CD4-positive, alpha-beta T cell treated with Interleukin-1 beta for 1 hour (primary cell): ENCODE results near the gene EDA2R.

Experiments used
- DNase-seq, 2 donors: peaks; one replicate each; pipeline ENCODE4 v3.0.0-alpha.2; 2020 to 2022

EDA2R gene, protein sequence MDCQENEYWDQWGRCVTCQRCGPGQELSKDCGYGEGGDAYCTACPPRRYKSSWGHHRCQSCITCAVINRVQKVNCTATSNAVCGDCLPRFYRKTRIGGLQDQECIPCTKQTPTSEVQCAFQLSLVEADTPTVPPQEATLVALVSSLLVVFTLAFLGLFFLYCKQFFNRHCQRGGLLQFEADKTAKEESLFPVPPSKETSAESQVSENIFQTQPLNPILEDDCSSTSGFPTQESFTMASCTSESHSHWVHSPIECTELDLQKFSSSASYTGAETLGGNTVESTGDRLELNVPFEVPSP

DNA sequence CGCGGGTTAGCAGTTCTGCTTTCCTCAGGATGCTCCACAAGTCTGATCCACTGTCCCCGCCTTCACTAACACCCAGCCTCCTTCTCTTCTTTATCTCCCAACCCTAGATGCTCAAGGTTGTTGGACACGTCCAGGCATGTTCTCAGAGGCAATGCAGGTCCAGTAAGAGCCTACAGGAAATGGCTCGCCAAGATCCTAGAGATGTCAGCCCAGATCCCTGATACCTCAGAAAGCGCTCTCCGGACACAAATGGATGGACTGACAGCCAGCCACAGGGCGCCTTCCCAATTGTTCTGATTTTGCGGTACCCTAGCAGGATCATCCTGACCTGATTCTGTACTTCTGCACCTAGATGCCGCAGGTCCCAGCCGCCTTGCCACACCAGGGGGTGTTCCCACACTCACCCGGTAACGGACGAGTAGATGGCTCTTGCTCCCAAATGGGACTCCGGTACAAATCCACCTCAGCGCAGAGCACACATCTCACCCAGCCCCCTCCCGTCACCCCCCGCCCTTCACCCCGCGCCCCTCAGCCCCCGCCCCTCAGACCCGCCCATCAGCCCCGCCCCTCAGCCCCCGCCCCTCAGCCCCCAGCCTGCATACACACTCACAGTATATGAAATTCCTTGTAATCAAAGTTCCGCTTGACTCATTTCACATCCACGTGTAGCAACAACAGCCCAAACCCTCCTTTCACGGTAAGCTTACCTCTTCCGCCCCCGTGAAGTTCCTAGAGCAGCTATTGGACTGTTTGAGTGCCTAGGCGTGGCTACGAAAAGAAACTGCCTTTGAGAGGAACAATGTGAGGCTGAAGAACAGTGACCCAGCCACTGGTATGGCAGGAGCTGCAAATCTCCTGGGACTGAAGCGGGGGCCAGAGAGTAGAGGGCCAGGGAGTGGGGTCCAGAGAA, at the start of gene EDA2R:
TSS of gene EDA2R (minus strand) at position 488 of the 910 bp plus-strand sequence. CDS start 23,058 bp downstream, outside the sequence.
- peak; percentile 1 to 33 for DNase-seq

DNA sequence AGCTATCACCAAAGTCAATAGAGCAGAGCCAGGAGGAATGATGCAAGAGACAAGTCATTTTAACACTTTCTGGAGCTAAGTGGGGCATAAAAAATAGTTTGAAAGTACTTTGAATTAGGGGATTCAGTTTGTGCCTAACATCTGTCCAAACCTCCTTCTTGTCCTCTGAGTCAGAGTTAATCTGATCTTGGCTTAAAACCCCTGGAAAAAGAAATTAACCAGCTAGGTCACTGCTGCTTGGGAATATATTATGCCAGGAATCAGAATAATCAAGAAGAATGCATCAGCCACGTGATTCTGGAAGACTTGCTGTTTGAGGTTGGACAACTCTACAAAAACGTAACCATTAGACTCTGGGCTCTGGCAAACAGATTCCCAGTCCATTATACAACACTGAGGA, 45.3 kb upstream of the EDA2R start:
- no peak for DNase-seq

DNA sequence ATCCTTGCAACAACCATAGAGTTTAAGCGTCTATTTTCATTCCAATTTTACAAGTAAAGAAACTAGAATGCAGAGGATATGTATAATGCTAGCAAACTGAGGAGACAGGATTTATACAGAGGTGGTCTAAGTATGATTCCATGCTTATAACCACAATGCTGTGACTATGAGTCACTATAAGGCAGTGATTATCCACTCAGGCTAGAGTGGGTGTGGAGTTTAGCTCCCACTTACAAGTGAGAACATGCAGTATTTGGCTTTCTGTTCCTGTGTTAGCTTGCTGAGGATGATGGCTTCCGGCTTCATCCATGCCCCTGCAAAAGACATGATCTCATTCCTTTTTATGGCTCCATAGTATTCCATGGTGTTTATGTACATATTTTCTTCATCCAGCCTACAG, 41.6 kb upstream of the EDA2R start:
- no peak for DNase-seq

DNA sequence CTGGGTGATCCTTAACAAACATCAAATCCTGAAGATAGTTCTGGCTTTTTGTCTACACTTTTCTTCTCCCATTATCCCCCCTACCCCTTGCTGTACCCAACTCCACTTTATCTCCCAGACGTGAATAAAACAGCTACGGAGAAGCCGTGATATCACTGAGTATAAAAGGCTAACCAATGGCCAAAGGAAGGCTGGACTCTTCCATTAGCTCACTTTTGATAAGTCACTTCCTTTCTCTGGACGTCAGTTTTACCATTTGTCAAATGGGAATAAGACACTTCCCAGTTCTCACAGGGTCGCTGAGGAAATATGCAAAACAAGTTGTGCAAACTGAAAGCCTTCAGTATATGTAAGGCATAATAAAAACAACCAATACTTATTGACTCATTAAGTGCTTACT, 38.6 kb upstream of the EDA2R start:
- DNase-seq: no peak

DNA sequence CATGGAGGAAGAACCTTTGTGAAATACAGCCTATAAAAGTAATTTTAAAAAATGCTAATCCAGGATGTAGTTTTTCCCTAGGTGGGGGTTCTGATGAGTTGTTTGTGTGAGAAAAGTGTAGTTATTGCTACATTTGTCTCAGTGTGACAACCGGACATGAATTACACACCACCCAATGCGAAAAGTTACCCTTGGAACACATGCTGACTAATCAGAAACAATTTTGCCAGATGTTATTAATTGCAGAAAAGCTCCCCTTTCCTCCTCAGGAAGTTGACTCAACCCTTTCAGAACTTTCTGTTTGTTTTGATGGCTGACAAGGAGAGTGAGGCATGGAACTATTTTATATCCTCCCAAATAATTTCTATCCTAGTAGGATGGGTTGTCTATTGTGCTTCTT, 38.1 kb upstream of the EDA2R start:
- DNase-seq: no peak

DNA sequence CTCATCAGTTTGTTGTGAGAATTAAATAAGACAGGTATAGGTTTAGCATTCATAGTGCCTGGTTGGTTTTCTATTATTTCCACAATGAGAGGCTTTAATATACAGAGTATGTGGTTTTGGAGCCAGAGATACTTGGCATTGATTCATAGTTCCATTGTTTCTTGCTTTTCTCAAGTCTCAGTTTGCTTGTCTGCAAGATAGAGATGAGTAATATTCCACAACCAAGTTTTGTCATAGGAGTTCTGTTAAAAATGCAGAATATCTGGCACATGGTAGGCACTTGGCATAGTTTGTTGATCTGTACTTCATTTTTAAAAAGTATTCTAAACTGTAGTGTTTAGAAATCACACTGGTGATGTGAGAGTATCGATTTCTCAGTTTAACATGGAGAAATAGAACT, 37.5 kb upstream of the EDA2R start:
- DNase-seq: no peak

DNA sequence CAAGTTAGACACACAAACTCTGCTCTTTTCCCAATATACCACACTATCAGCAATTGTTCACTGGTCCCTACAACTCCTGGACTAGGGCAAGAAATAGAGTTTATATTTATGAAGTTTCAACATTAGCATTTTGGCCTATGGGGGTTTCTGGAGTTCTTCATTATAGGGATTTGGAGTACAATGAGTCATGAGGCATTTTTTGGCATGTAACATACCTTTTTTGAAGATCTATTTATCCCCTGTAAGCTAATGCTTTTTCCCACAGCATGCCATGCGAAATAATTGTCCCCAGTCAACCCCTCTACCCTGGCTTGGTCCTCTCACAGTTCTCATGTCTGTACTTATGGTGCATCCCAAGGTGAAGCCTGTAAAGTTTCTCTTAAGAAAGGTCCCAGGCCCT, 36.7 kb upstream of the EDA2R start:
- no peak for DNase-seq

DNA sequence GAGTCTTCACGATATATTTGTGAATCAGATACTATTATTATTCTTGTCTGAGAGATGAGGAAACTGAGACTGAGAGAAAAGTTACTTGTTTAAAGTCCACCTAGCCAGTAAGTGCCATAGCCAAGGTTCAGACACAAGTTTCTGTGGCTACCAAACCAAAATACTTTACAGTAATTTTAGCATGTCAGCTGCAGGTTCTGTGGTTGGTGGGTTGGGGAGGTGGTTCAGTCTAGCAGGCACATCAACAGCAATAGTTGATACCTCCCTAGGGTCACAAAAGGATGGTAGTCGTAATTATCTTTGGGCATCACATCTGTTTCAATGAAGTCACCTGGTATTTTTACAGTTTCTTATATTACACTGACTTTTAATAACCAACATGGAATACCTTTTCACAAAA, 35.6 kb upstream of the EDA2R start:
- DNase-seq: no peak

DNA sequence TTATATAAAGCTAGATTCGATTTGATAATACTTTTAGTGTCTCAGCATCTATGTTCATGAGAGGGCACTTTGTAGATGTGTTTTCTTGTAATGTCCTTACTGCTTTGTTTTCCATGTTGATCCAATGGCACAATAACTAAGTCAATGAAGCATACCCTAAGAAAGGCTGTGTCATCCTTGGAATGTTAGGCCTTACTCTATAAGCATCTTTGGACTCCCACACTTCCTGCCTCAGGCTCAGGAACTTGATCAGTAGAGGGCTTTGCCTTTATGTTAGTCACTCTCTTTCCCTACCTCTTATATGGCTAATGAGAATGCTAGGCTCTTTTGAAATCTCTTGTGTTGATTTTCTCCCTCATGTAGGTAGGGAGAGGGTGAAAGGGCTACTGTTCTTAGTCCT, 33.2 kb upstream of the EDA2R start:
- no peak for DNase-seq

DNA sequence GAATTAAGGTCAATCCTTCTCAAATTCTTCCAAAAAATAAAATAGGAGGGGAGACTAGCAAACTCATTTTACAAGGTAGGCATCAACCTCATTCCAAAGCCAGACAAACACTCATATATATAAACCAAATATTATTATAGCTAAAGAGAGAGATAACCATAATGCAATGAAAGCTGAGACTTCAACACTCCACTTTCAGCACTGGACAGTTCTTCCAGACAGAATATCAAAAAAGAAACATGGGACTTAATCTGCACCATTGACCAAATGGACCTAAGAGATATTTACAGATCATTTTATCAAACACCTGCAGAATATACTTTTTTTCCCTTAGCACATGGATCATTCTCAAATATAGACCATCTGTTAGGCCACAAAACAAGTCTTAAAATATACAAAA, 15.5 kb upstream of the EDA2R start:
- DNase-seq: no peak

DNA sequence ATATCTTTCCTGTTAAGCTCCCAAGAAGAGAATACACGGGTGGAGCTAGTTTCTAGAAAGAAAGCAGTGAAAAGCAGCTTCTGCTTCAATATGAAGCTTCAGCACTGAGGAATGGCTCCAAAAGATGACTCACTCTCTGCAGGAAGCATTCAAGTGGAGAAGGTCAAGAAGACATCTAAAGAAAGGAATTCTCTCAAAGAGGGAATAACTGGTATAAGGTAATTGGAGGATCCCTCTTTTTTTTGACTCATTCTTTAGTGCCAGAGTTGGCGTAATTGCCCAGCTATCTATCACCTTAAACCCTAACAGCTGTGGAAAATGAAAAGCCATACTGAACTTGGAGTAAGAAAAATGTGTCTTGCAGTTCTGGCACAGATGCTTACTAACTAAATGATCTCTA, 3.5 kb downstream of the EDA2R start:
- no peak for DNase-seq

DNA sequence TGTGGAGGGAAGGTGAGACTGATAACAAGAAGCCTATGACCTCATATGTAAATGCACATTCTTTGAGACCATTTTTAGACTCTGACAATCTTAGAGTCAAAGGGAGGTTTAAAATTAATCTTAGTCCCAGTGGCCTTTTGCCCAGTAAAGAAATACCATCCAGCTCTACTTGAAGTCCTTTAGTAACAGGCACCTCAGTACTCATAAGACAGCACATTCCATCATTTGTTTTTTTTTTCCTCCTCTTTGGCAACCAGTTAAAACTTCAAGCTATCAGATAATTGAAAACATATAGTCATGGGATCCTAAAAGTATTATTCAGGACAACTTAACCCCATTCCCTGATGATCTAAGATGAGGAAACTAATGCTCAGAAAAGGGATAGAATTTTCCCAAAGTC, 4.6 kb downstream of the EDA2R start:
- DNase-seq: no peak

DNA sequence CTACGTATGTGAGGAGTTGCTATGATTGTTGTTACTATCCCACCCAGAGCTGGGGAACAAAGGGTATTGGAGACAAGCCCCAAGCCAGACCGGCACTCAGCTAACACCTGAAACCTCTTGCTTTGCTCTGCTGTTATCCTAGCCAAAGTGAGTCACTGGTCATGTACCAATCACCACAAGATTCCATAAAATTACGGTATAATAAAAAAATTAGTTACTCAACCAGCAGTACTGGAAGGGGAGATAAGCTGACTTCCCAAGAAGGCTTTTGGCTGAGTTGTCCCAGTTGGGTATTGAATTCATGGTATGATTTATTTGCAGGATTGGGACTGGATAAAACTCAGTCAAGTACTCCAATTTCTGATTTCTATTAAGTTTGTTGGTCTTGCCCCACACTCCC, 5.3 kb downstream of the EDA2R start:
- DNase-seq: no peak

DNA sequence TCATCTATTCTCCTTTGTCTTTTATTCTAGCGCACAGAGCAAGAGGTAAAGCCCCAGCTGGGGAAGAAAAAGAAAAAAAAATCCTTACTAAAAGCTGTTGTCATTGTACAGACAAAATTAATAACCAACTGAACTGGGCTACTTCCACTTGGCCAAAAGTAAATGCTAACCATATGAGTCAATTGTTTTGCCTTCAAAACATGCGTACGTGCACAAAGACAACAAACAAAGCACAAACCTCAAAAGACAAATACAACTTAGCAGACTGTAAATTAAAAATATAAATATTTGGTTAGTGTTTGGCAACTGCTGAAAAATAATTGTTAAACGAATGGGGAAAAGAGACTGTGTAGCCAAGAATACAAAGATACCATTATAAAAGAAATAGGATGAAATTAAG, 5.9 kb downstream of the EDA2R start:
- DNase-seq: no peak

DNA sequence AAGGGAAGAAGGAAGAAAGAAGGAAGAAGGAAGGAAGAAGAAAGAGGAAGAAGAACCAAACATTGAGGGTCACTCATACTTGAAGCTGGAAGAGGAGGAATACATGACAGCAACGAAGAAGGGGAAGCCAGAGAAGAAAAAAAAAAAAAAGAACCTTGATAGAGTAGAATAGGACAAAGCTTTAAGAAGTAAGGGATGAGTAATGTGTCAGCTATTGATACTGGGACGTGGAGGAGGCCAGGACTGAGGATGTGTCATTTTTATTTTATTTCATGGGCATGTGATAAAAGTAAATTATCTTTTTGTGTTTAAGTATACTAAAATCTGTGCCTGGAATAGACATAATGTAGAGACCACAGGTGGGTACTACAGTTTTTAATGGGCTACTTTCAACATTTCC, 6.4 kb downstream of the EDA2R start:
- no peak for DNase-seq

DNA sequence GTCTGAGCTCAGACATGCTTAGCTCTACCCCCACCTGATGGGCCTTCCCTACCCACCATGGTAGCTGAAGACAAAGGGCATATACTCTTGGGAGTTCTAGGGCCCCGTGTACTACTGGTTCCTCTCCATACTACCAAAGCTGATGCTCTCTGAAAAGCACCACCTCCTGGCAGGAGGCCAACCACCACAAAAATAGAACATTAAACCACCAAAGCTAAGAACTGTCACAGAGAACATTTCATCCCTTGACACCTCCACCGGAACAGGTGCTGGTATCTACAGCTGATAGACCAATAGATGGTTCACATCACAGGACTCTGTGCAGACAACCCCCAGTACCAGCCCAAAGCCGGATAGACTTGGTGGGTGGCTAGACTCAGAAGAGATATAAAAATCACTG, 13.4 kb downstream of the EDA2R start:
- no peak for DNase-seq

DNA sequence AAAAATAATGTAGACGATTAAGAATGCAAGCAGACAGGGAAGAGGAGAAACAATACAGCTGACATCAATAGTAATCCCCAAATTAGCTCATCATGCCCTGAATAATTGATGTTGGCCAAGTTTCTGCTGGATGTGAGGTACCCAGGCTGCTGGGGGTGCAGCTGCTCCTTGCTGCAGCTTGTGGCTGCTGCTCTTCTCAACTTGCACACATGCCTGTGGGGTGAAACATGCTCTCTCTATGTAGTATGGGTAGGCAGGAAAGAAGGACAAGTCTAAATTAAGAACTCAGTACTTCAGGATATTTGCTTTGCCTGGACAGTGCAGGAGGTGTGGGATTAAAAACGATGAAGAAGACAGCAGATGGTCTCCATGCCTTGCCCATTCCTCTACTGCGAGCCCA, 16.7 kb downstream of the EDA2R start:
- DNase-seq: no peak

DNA sequence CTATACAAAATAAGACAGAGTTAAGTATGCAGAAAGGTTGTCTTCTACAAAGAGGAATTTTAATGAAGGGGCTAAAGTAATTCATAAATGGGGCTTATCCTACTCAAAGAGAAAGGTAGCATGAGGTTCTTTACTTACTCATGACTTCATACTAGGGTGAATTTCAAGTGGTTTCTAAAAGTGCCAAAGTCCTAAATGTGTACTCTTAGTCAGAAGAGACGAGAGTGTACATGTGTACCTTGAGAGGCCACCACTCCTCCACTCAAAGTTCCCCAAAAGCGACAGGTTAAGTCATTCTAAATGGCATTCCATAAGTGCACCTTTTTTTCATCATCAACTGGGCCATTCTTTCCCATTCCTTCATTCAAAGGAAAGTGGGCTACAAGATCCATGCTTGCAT, 21.9 kb downstream of the EDA2R start:
- no peak for DNase-seq

DNA sequence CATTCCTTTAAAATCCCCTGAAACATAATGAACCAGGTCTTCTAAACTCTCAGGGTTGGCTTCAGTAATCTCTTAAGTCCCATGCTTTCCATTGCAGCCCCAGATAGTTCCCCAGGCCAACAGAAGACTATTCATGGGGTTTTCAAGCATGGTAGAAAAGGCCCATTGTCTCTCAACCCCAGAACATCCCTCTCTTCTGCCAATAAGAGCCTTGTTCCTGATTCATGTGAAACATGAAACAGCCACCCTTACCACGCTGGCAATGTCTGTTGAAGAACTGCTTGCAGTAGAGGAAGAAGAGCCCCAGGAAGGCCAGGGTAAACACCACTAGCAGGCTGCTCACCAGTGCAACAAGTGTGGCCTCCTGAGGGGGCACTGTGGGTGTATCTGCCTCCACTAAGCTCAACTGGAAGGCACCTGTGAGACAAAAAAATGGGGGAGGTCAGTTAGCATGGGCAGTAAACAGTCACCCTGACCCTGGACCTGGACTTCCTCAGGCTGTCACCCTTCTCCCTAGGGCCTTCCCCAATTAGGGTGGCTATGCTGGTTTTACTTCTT, 36.4 kb downstream of the EDA2R start:
- DNase-seq: no peak

DNA sequence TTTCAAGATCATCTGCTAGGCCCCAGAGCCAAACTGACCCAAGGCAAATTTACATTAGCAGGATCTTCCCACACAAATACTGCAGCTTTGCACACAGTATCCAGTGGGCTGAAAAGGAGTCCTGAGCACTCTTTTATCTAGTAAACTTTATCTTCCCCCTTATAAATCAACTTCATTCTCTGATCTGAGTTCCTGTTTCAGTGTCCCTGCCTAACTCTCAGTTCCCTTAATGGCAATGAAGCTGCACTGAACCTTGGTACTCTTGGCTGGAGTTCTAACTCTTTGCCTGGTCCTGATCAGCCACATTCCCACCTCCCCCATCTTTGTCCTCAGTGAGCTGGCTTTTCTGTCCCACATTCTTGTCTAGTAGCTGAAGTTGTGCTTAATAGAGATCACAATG, 37.4 kb downstream of the EDA2R start:
- no peak for DNase-seq

DNA sequence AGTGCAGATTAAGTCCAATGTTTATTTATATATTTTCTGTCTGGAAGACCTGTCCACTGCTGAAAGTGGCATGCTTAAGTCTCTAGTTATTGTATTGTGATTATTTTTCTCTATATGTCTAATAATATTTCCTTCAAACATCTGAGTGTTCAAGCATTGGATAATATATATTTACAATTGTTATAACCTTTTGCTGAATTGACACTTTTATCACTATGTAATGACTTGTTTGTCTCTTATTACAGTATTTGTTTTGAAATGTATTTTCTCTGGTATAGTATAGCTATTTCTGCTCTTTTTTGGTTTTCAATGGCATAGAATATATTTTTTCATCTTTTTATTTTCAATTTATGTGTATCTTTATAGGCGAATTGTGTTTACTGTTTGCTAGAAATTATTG, 59.7 kb downstream of the EDA2R start:
- DNase-seq: no peak

DNA sequence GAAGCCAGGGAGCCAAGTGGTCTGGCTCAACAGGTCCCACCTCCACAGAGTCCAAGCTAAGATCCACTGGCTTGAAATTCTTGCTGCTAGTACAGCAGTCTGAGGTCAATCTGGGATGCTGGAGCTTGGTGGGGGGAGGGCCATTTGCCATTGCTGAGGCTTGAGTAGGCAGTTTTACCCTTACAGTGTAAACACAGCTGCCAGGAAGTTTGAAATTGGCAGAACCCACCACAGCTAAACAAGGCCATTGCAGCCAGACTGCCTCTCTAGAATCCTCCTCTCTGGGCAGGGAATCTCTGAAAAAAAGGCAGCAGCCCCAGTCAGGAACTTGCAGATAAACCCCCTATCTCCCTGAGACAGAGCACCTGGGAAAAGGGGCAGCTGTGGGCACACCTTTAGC, 84.9 kb downstream of the EDA2R start:
- no peak for DNase-seq

DNA sequence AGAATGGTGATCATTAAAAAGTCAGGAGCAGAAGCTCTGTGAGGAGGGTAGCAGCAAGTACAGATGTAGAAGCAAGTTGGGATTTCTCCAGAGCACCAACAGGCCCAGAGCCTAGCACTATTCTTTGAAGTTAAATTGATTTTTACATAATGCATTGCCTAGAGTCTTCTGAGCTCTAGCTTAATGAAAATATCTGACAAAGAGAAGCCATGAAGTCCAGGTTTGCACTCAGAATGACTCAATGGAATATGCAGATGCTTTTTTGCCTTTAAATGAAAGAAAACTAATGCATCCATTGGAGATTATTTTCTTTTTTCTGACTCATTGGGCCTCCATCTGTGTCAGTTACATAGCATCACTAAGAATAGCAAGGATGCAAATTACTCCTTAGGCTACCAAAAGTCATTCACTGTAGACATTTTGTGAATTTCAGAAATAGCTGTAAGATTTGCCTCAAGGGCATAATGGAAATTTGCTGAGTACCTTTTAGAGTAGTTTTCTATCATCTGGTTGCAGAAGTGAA, 91.0 kb downstream of the EDA2R start:
- no peak for DNase-seq
